ENCODE data around the gene C18orf63. TPM values are rescaled to one million over a fixed set of nuclear protein-coding genes. Genes with fewer than 3 reads are reported as not detected.

Gene C18orf63
- polyA plus RNA-seq, 1 donor from 2014 or later: not detected

DNA sequence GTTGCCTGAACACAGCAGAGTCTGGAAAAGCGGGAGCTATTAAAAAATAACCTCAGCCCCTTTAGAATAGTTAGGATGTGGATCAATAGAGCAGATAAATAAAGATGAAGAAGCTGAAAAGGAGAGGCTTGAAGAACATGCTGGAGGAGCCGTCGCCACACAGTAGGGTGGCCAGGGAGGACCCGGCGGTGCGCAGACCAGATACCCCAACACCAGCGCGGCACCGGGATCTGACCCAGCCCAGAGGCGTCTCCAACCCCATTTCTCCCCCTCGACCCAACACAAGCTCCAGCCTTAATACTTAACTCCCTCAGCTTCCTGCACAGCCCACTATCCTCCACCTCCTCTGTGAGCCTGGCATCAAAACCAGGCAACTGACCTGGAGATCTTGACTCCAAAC, 39.9 kb upstream of the C18orf63 start:
- Histone ChIP-seq H3K36me3 (ENCODE audit: insufficient read depth, low read length) (no peaks in the 10 kb centered on the region), H3K4me3 (ENCODE audit: low read length) (no peak overlapping the region), H2AFZ (ENCODE audit: low read depth, low read length) (no peak overlapping the region), H3K79me2 (replicated peaks; ENCODE audit: insufficient read depth, low read length) (no peaks in the 10 kb centered on the region), H3K9me3 (ENCODE audit: low read length) (no peaks in the 10 kb centered on the region), H3K9ac (ENCODE audit: low read length) (no peak overlapping the region), H3F3A (ENCODE audit: insufficient read depth, low read length, poor library complexity, severe bottlenecking) (no peaks in the 10 kb centered on the region), H3K4me2 (ENCODE audit: low read length) (no peak overlapping the region), H4K20me1 (ENCODE audit: insufficient read depth) (no peaks in the 10 kb centered on the region), H3K9me2 (ENCODE audit: insufficient read depth, low read length) (no peaks in the 10 kb centered on the region), H3K27me3 (ENCODE audit: insufficient read depth, low read depth, low read length) (no peaks in the 10 kb centered on the region), H3K27ac (ENCODE audit: low read length) (no peak overlapping the region)
- TF ChIP-seq, protein P1, sequence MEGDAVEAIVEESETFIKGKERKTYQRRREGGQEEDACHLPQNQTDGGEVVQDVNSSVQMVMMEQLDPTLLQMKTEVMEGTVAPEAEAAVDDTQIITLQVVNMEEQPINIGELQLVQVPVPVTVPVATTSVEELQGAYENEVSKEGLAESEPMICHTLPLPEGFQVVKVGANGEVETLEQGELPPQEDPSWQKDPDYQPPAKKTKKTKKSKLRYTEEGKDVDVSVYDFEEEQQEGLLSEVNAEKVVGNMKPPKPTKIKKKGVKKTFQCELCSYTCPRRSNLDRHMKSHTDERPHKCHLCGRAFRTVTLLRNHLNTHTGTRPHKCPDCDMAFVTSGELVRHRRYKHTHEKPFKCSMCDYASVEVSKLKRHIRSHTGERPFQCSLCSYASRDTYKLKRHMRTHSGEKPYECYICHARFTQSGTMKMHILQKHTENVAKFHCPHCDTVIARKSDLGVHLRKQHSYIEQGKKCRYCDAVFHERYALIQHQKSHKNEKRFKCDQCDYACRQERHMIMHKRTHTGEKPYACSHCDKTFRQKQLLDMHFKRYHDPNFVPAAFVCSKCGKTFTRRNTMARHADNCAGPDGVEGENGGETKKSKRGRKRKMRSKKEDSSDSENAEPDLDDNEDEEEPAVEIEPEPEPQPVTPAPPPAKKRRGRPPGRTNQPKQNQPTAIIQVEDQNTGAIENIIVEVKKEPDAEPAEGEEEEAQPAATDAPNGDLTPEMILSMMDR (IDR thresholded peaks at IDR 0.05; ENCODE audit: poor library complexity, severe bottlenecking): no peak
- TF ChIP-seq EZH2 (IDR thresholded peaks at IDR 0.05; ENCODE audit: borderline replicate concordance, insufficient read depth, low read length, poor library complexity, severe bottlenecking): no peak
- no peak for TF ChIP-seq TAF1 (IDR thresholded peaks at IDR 0.05; ENCODE audit: low read depth)
- TF ChIP-seq EP300 (conservative IDR thresholded peaks at IDR 0.05; ENCODE audit: poor library complexity, severe bottlenecking): no peak
- TF ChIP-seq, protein P2, sequence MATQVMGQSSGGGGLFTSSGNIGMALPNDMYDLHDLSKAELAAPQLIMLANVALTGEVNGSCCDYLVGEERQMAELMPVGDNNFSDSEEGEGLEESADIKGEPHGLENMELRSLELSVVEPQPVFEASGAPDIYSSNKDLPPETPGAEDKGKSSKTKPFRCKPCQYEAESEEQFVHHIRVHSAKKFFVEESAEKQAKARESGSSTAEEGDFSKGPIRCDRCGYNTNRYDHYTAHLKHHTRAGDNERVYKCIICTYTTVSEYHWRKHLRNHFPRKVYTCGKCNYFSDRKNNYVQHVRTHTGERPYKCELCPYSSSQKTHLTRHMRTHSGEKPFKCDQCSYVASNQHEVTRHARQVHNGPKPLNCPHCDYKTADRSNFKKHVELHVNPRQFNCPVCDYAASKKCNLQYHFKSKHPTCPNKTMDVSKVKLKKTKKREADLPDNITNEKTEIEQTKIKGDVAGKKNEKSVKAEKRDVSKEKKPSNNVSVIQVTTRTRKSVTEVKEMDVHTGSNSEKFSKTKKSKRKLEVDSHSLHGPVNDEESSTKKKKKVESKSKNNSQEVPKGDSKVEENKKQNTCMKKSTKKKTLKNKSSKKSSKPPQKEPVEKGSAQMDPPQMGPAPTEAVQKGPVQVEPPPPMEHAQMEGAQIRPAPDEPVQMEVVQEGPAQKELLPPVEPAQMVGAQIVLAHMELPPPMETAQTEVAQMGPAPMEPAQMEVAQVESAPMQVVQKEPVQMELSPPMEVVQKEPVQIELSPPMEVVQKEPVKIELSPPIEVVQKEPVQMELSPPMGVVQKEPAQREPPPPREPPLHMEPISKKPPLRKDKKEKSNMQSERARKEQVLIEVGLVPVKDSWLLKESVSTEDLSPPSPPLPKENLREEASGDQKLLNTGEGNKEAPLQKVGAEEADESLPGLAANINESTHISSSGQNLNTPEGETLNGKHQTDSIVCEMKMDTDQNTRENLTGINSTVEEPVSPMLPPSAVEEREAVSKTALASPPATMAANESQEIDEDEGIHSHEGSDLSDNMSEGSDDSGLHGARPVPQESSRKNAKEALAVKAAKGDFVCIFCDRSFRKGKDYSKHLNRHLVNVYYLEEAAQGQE (IDR thresholded peaks at IDR 0.05; ENCODE audit: borderline replicate concordance): no peak
- no peak for TF ChIP-seq MXI1 (conservative IDR thresholded peaks at IDR 0.05; ENCODE audit: poor library complexity, severe bottlenecking)

DNA sequence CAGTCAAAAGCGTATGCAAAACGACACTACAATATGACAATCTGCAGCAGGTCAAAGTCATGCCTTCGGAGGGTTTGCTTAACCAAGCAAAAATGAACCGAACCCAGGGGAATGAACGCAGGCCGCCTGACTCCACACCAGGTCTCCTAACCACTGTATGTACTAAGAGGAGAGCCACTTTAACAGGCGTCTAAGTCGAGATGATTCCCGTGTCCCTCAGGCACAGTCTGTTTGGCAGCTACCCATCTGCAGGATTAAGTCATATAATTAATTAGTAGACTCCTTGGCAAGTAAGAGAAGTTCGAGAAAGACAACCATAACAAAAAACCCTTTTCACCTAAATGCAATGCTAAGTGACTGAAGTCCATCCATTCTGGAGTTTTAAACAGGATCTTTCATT, 39.0 kb upstream of the C18orf63 start:
- Histone ChIP-seq H4K20me1 (ENCODE audit: insufficient read depth) (no peaks in the 10 kb centered on the region), H3K4me2 (ENCODE audit: low read length) (no peak overlapping the region), H3K9me2 (ENCODE audit: insufficient read depth, low read length) (no peaks in the 10 kb centered on the region), H3K4me3 (ENCODE audit: low read length) (no peak overlapping the region), H3K27ac (ENCODE audit: low read length) (no peak overlapping the region), H3K27me3 (ENCODE audit: insufficient read depth, low read depth, low read length) (no peaks in the 10 kb centered on the region), H3F3A (ENCODE audit: insufficient read depth, low read length, poor library complexity, severe bottlenecking) (no peaks in the 10 kb centered on the region), H2AFZ (ENCODE audit: low read depth, low read length) (no peak overlapping the region), H3K79me2 (replicated peaks; ENCODE audit: insufficient read depth, low read length) (no peaks in the 10 kb centered on the region), H3K36me3 (ENCODE audit: insufficient read depth, low read length) (no peaks in the 10 kb centered on the region), H3K9me3 (ENCODE audit: low read length) (no peaks in the 10 kb centered on the region), H3K9ac (ENCODE audit: low read length) (no peak overlapping the region)
- TF ChIP-seq, protein P2 (IDR thresholded peaks at IDR 0.05; ENCODE audit: borderline replicate concordance): no peak
- TF ChIP-seq MXI1 (conservative IDR thresholded peaks at IDR 0.05; ENCODE audit: poor library complexity, severe bottlenecking): no peak
- TF ChIP-seq, protein P1 (IDR thresholded peaks at IDR 0.05; ENCODE audit: poor library complexity, severe bottlenecking): no peak
- TF ChIP-seq RAD21 (conservative IDR thresholded peaks at IDR 0.05): no peak
- no peak for TF ChIP-seq EP300 (conservative IDR thresholded peaks at IDR 0.05; ENCODE audit: poor library complexity, severe bottlenecking)
- no peak for TF ChIP-seq EZH2 (IDR thresholded peaks at IDR 0.05; ENCODE audit: borderline replicate concordance, insufficient read depth, low read length, poor library complexity, severe bottlenecking)
- TF ChIP-seq SMC3 (conservative IDR thresholded peaks at IDR 0.05; ENCODE audit: poor library complexity): no peak
- TF ChIP-seq POLR2AphosphoS5 (IDR thresholded peaks at IDR 0.05): no peak
- no peak for TF ChIP-seq TAF1 (IDR thresholded peaks at IDR 0.05; ENCODE audit: low read depth)

All from neural cell (in vitro differentiated cells).